ENCODE measurements around the gene OR2V2.

Gene OR2V2

DNA sequence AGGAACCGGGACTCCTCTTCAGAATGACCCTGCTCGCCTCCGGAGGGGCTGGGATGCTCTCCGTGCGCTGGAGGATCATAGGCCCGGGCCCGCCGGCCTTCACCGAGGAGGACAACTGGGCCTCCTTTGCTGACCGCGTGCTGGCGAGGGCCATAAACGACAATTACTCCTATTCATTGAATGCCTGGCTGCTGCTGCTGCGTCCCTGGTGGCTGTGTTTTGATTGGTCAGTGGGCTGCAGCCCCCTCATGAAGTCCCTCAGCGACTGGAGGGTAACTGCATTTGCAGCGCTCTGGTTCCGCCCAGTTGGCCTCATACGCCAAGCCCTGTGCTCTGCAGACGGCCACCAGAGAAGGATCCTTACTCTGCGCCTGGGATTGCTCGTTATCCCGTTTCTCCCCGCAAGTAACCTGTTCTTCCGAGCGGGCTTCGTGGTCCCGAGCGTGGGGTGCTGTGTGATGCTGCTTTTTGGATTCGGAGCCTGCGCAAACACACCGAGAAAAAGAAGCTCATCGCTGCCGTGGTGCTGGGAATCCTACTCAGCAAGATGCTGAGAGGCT is 33.0 kb upstream of the OR2V2 start:
- DNase-seq (ENCODE audit: low spot score) = no peak
- in situ Hi-C loops (cut with MboI; ENCODE audit: low pct_unique_long_range_greater_than_20kb, low sequenced_read_pairs, unreplicated experiment) = no loop called here
- TF ChIP-seq, protein P1, sequence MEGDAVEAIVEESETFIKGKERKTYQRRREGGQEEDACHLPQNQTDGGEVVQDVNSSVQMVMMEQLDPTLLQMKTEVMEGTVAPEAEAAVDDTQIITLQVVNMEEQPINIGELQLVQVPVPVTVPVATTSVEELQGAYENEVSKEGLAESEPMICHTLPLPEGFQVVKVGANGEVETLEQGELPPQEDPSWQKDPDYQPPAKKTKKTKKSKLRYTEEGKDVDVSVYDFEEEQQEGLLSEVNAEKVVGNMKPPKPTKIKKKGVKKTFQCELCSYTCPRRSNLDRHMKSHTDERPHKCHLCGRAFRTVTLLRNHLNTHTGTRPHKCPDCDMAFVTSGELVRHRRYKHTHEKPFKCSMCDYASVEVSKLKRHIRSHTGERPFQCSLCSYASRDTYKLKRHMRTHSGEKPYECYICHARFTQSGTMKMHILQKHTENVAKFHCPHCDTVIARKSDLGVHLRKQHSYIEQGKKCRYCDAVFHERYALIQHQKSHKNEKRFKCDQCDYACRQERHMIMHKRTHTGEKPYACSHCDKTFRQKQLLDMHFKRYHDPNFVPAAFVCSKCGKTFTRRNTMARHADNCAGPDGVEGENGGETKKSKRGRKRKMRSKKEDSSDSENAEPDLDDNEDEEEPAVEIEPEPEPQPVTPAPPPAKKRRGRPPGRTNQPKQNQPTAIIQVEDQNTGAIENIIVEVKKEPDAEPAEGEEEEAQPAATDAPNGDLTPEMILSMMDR (IDR thresholded peaks at IDR 0.05; ENCODE audit: extremely low read depth, insufficient read depth, missing control alignments) = no peak

DNA sequence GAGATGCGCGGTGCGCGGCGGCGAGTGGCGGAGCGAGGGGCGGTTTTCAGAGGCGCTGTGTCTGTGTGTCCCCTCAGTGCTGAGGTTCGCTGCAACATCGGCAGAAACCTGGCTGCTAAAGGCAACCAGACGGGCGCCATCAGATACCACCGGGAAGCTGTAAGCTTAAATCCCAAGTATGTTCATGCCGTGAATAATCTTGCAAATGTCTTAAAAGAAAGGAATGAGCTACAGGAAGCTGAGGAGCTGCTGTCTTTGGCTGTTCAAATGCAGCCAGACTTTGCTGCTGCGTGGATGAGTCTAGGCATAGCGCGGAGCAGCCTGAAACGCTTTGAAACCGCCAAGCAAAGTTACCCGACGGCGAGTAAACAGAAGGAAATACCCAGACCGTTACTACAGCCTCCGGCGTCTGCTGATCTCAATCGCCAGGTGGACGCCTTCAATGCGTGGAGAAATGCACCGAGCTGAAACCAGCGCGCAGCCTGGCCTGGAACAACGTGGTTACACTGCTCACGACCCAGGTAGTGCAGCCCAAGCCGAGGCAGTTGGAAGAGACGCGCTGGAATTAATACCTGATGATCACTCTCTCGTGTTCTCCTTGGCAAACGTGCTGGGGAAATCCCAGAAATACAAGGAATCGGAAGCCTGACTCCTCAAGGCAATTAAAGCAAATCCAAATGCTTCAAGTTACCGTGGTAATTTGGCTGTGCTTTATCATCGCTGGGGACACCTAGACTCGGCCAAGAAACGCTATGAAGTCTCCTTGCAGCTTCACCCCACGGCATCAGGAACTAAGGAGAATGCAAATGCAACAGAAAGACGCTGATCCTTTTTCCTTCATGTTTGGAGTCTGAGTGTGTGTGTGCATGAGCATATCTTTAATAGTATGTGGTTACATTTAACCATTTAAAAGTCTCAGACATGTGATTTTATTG is 32.3 kb upstream of the OR2V2 start:
- in situ Hi-C loops (cut with MboI; ENCODE audit: low pct_unique_long_range_greater_than_20kb, low sequenced_read_pairs, unreplicated experiment) = no loop called here

DNA sequence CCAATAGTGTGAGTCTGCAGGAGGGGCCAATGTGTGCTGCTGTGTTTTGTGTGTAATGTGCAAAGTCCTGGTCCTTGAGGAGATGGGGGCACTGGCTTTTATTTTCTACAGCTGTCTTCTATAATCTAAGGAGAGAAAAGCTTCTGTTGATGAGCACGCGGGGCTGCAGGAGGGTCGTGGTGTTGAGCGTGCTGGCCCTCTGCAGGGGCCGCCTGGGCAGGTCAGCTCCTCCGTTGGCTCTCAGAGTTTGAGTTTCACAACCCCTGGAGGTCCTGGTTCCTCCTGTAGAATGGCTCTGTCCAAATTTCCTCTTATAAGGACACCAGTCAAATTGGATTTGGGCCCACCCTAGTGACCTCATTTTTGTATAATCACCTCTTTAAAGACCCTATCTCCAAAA is 29.0 kb upstream of the OR2V2 start:
- no peak for DNase-seq (ENCODE audit: low spot score)
- in situ Hi-C loops (cut with MboI; ENCODE audit: low pct_unique_long_range_greater_than_20kb, low sequenced_read_pairs, unreplicated experiment) = no loop called here
- TF ChIP-seq, protein P1 (IDR thresholded peaks at IDR 0.05; ENCODE audit: extremely low read depth, insufficient read depth, missing control alignments) = no peak

More for the DNA sequence above, 32.3 kb upstream of the OR2V2 start:
- peak; percentile 43 for DNase-seq (ENCODE audit: low spot score)
- TF ChIP-seq, protein P1 (IDR thresholded peaks at IDR 0.05; ENCODE audit: extremely low read depth, insufficient read depth, missing control alignments) = no peak

DNA sequence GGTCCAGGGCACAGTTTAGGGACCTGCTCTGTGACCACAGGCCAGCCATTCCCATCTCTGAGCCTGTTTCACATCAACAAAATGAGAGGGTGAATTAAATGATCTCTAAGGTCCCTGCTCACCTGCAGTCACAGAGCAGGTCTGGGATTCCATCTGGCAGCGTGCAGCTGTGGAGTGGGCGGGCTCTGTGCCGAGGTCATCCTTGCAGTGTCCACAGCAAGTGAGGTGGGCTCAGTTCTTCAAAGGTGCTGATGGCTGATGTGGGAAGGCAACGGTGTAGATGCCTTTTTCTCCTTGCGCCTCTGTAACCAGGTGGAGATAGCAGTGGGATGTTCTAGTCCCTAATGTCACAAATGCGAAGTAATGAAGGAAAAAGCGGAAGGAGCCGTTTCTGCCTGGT is 28.3 kb upstream of the OR2V2 start:
- DNase-seq (ENCODE audit: low spot score) = no peak
- in situ Hi-C loops (cut with MboI; ENCODE audit: low pct_unique_long_range_greater_than_20kb, low sequenced_read_pairs, unreplicated experiment) = no loop called here
- TF ChIP-seq, protein P1 (IDR thresholded peaks at IDR 0.05; ENCODE audit: extremely low read depth, insufficient read depth, missing control alignments) = no peak

DNA sequence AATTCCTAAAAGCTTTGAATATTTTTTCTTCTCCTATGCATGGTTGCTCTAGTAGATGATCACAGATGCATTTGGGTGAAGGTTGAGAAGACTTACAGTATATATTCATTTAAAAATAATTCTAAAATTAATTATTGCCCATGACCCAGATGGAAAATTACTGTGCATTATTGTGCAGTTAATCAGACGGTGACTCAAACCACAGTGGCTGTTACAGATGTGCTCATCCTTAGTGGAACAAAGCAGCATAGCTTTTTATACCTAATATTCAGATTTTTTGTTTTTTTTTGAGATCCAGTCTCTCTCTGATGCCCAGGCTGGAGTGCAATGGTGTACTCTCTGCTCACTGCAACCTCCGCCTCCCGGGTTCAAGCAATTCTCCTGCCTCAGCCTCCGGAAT is 27.1 kb upstream of the OR2V2 start:
- TF ChIP-seq, protein P1 (IDR thresholded peaks at IDR 0.05; ENCODE audit: extremely low read depth, insufficient read depth, missing control alignments) = no peak
- DNase-seq (ENCODE audit: low spot score) = no peak
- in situ Hi-C loops (cut with MboI; ENCODE audit: low pct_unique_long_range_greater_than_20kb, low sequenced_read_pairs, unreplicated experiment) = no loop called here

DNA sequence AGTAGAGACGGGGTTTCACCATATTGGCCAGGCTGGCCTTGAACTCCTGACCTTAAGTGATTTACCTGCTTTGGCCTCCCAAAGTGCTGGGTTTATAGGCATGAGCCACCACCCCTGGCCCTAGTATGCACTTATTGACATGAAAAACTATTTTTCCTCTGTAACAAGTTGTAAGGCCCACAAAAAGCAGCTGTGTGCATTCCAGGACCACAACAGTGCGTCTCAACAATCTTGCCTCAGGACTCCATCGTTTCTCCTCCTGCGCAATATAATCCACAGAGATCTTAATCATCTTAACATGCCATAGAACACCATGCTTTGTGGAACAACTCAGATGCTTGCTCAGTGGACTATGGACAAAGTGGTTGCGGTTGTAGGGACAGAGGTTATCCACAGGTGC is 26.6 kb upstream of the OR2V2 start:
- TF ChIP-seq, protein P1 (IDR thresholded peaks at IDR 0.05; ENCODE audit: extremely low read depth, insufficient read depth, missing control alignments) = no peak
- in situ Hi-C loops (cut with MboI; ENCODE audit: low pct_unique_long_range_greater_than_20kb, low sequenced_read_pairs, unreplicated experiment) = no loop called here
- no peak for DNase-seq (ENCODE audit: low spot score)

Data from GM13977 (cell line).